IMR-90 (cell line): ENCODE measurements around the gene COL23A1. TPM values are rescaled to one million over a fixed set of nuclear protein-coding genes. Genes with fewer than 3 reads are reported as not detected.

Source experiments
- ATAC-seq: fragments of 200-7000 bp; cut with Tn5 transposase; 2 replicates; pipeline ENCODE4 v1.9.1; 2020; ENCODE audit warnings: low read depth, mild to moderate bottlenecking, moderate library complexity
- BruUV-seq: library from RNA; stranded (reverse); fragments of 400-500 nt; replicated peaks from 2 replicates; lab custom pipeline; 2021; lab: Mats Ljungman, UMichigan
- CTCF ChIA-PET: fragments of 300-600 bp; formaldehyde crosslinking; extraction: SDS; loops from one replicate; lab custom pipeline; 2021; ENCODE audit warnings: antibody characterized with exemption; lab: Yijun Ruan, JAX
- POLR2A ChIA-PET: fragments of 300-600 bp; sonication (Branson Sonifier 250); formaldehyde crosslinking; loops from one replicate; lab custom pipeline; 2022; ENCODE audit warnings: antibody characterized with exemption; ENCODE audit not compliant: unreplicated experiment; lab: Charles Lee
- DNase-seq: peaks from one replicate; pipeline ENCODE4 v3.0.0; 2013
- H2AFZ ChIP-seq: replicated peaks from 2 replicates; pipeline ENCODE3; 2013; ENCODE audit warnings: low read length, mild to moderate bottlenecking; ENCODE audit not compliant: poor library complexity
- H2AK5ac ChIP-seq: 2 replicates; pipeline ENCODE4 v1.6.1; 2013; ENCODE audit warnings: low read depth, low read length, inconsistent platforms
- H2AK9ac ChIP-seq: replicated peaks from 2 replicates; pipeline ENCODE3; 2013; ENCODE audit warnings: mild to moderate bottlenecking, low read depth, low read length, moderate library complexity; ENCODE audit not compliant: poor library complexity
- H2BK120ac ChIP-seq: 2 replicates; pipeline ENCODE4 v1.6.1; 2013; ENCODE audit warnings: low read depth, low read length, inconsistent platforms
- H2BK15ac ChIP-seq: 3 replicates; pipeline ENCODE4 v1.6.1; 2013; ENCODE audit warnings: low read depth, low read length, inconsistent platforms
- H2BK20ac ChIP-seq: 2 replicates; pipeline ENCODE4 v1.6.1; 2013; ENCODE audit warnings: low read depth, mild to moderate bottlenecking, inconsistent platforms, low read length, moderate library complexity
- H2BK5ac ChIP-seq: 2 replicates; pipeline ENCODE4 v1.6.1; 2013; ENCODE audit warnings: mild to moderate bottlenecking, low read depth, low read length, inconsistent platforms; ENCODE audit not compliant: poor library complexity, severe bottlenecking
- H3K14ac ChIP-seq: replicated peaks from 2 replicates; pipeline ENCODE4 v1.6.1; 2013; ENCODE audit warnings: low read depth, low read length, inconsistent platforms
- H3K18ac ChIP-seq: 2 replicates; pipeline ENCODE4 v1.6.1; 2013; ENCODE audit warnings: low read depth, low read length, control low read depth
- H3K23ac ChIP-seq: 2 replicates; pipeline ENCODE4 v1.6.1; 2013; ENCODE audit warnings: low read depth, low read length, inconsistent platforms
- H3K27ac ChIP-seq: 2 replicates; pipeline ENCODE4 v1.5.1; 2013; ENCODE audit warnings: mild to moderate bottlenecking, control low read depth, low read length; ENCODE audit not compliant: insufficient read depth
- H3K27me3 ChIP-seq: 2 replicates; pipeline ENCODE4 v1.6.1; 2013; ENCODE audit warnings: low read length; ENCODE audit not compliant: control insufficient read depth, insufficient read depth
- H3K36me3 ChIP-seq: 2 replicates; pipeline ENCODE4 v1.6.1; 2013; ENCODE audit warnings: low read length, mixed read lengths; ENCODE audit not compliant: control insufficient read depth, insufficient read depth
- H3K4ac ChIP-seq: 2 replicates; pipeline ENCODE4 v1.6.1; 2013; ENCODE audit warnings: low read depth, low read length, inconsistent platforms
- H3K4me1 ChIP-seq: 2 replicates; pipeline ENCODE4 v1.6.1; 2013; ENCODE audit warnings: low read length, mixed read lengths; ENCODE audit not compliant: control insufficient read depth, insufficient read depth
- H3K4me2 ChIP-seq: 2 replicates; pipeline ENCODE4 v1.6.1; 2013; ENCODE audit warnings: low read depth, mild to moderate bottlenecking, control low read depth, low read length, moderate library complexity
- H3K4me3 ChIP-seq: 2 replicates; pipeline ENCODE4 v1.5.1; 2013; ENCODE audit warnings: low read depth, mild to moderate bottlenecking, control low read depth, low read length, moderate library complexity; ENCODE audit not compliant: insufficient read depth
- H3K56ac ChIP-seq: 2 replicates; pipeline ENCODE4 v1.6.1; 2013; ENCODE audit warnings: low read length, inconsistent platforms; ENCODE audit not compliant: insufficient read depth; ENCODE audit errors: extremely low read depth
- H3K79me1 ChIP-seq, 2 experiments: 2 replicates each; pipeline ENCODE4 v1.6.1; 2013; ENCODE audit warnings: low read length in 2 of 2, inconsistent platforms in 1 of 2, low read depth in 1 of 2
- H3K9ac ChIP-seq: 2 replicates; pipeline ENCODE4 v1.6.1; 2013; ENCODE audit warnings: low read depth, low read length, control low read depth
- H3K9me1 ChIP-seq: 2 replicates; pipeline ENCODE4 v1.6.1; 2013; ENCODE audit warnings: low read length, inconsistent platforms; ENCODE audit not compliant: insufficient read depth
- H3K9me3 ChIP-seq: 2 replicates; pipeline ENCODE4 v1.6.1; 2013; ENCODE audit warnings: low read length; ENCODE audit not compliant: control insufficient read depth, insufficient read depth
- H4K20me1 ChIP-seq: 2 replicates; pipeline ENCODE4 v1.6.1; 2013; ENCODE audit warnings: low read length, inconsistent platforms; ENCODE audit not compliant: insufficient read depth
- H4K5ac ChIP-seq: 2 replicates; pipeline ENCODE4 v1.6.1; 2013; ENCODE audit warnings: mild to moderate bottlenecking, low read depth, low read length, control low read depth
- H4K8ac ChIP-seq, 2 experiments: 2 replicates each; pipeline ENCODE4 v1.6.1; 2013; ENCODE audit warnings: low read depth in 2 of 2, low read length in 2 of 2, control low read depth in 1 of 2, inconsistent platforms in 1 of 2
- H4K91ac ChIP-seq: 2 replicates; pipeline ENCODE4 v1.6.1; 2013; ENCODE audit warnings: low read depth, low read length, inconsistent platforms; ENCODE audit not compliant: insufficient read depth
- BHLHE40 ChIP-seq: fragments of 150-350 bp; IDR thresholded peaks from 2 replicates; pipeline ENCODE4 v1.6.1; 2016; ENCODE audit warnings: mild to moderate bottlenecking, low read depth, low read length
- CHD1 ChIP-seq: IDR thresholded peaks from 2 replicates; pipeline ENCODE4 v1.6.1; 2012; ENCODE audit warnings: low read depth, low read length, improper control_type of control experiment
- NFE2L2 ChIP-seq: fragments of 150-350 bp; IDR thresholded peaks from 2 replicates; pipeline ENCODE4 v1.6.1; 2016; ENCODE audit warnings: low read depth, mild to moderate bottlenecking, low read length
- POLR2A ChIP-seq: IDR thresholded peaks from 2 replicates; pipeline ENCODE4 v1.6.1; 2012; ENCODE audit warnings: mild to moderate bottlenecking, low read depth, low read length
- RAD21 ChIP-seq: IDR thresholded peaks from 2 replicates; pipeline ENCODE4 v1.6.1; 2012; ENCODE audit warnings: low read length, improper control_type of control experiment
- RCOR1 ChIP-seq: IDR thresholded peaks from 2 replicates; pipeline ENCODE4 v1.6.1; 2012; ENCODE audit warnings: mild to moderate bottlenecking, low read length, improper control_type of control experiment; ENCODE audit not compliant: insufficient replicate concordance
- RFX5 ChIP-seq: IDR thresholded peaks from 2 replicates; pipeline ENCODE4 v1.8.0; 2012; ENCODE audit warnings: low read depth, mild to moderate bottlenecking, low read length, moderate library complexity
- WGBS, 2 experiments: methylation state at CpG; one replicate each; pipeline versions ENCODE4 v1.1.5 to v1.1.7; 2013; ENCODE audit warnings: missing lambda C conversion rate in 2 of 2; ENCODE audit not compliant: insufficient read length in 1 of 2; ENCODE audit errors: extremely low coverage in 2 of 2; 5-methylcytosine and 5-hydroxymethylcytosine counted together
- dilution Hi-C: fragments of 300-500 bp; cut with HindIII; formaldehyde crosslinking; loops from one replicate; pipeline ENCODE4 v1.14.3; 2018; ENCODE audit warnings: low sequenced_read_pairs; ENCODE audit not compliant: unreplicated experiment
- in situ Hi-C: fragments of 300-500 bp; cut with MboI; formaldehyde crosslinking; loops from 3 replicates; pipeline ENCODE4 v1.14.3; 2019; ENCODE audit warnings: low sequenced_read_pairs, inconsistent platforms, mixed read lengths
- intact Hi-C: fragments of 100-400 bp; cut with micrococcal nuclease; formaldehyde crosslinking; loops from 2 replicates; pipeline ENCODE4 v1.10.0; 2022
- polyA plus RNA-seq, 3 experiments: library from polyadenylated mRNA; depleted of rRNA; stranded (reverse); fragments of >200 nt; gene quantifications; 2 replicates each; pipeline ENCODE4 v1.2.3, GENCODE V29; 2012; ENCODE audit warnings: low replicate concordance in 1 of 3
- total RNA-seq: library from RNA; depleted of rRNA; stranded (reverse); fragments of >200 nt; gene quantifications from 2 replicates; pipeline ENCODE4 v1.2.3, GENCODE V29; 2012
- TF ChIP-seq, protein P1 (sequence below): fragments of 150-350 bp; IDR thresholded peaks from 2 replicates; pipeline ENCODE4 v1.6.1; 2017; ENCODE audit warnings: mild to moderate bottlenecking, antibody characterized with exemption, low read length, low read depth
- TF ChIP-seq, protein P2 (sequence below): conservative IDR thresholded peaks from 2 replicates; pipeline ENCODE4 v1.5.1; 2012; ENCODE audit warnings: mild to moderate bottlenecking, low read depth, low read length, improper control_type of control experiment
- TF ChIP-seq, protein P3 (sequence below): fragments of 150-350 bp; IDR thresholded peaks from 2 replicates; pipeline ENCODE4 v1.6.1; 2016; ENCODE audit warnings: low read depth, mild to moderate bottlenecking, low read length, moderate library complexity, borderline replicate concordance

Gene COL23A1
- total and polyA plus RNA-seq, 2 of the 4 experiments (the other 2 are of a cell fraction), result not detected

DNA sequence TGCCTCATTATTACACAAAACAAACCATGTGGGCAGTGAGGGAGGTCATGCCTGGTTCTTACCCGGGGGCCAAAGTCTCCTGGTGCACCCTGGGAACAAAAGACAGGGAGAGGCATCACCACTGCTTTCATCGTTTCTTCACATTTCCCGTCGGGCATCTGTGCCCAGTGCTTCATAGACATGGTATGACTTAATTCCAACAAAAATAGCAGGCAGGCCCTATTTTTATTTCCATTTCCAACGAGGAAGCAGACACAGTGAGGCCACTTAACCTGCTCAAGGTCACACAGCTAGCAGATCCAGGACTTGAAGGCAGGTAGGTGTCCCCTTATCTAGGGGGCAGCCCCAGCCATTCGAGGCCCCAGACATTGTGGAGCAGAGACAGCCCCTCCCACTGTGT, 322.9 kb downstream of the COL23A1 start:
- H3K9me1 ChIP-seq, result no peaks in the 10 kb centered on the region
- intact Hi-C loops (no loop called here), dilution Hi-C loops (no loop called here), in situ Hi-C loops (no loop called here)
- WGBS, 2 experiments, result no CpG with 5 or more reads among the region's 6 CpGs
- BruUV-seq, result no TSS peak
- no peak overlapping the region for H2BK20ac ChIP-seq
- no peak overlapping the region for H3K4me3 ChIP-seq
- H2BK120ac ChIP-seq, result no peak overlapping the region
- no peaks in the 10 kb centered on the region for H3K27me3 ChIP-seq
- H3K9ac ChIP-seq, result no peak overlapping the region
- H3K36me3 ChIP-seq, result no peaks in the 10 kb centered on the region
- no peak overlapping the region for H3K23ac ChIP-seq
- DNase-seq (no peak), ATAC-seq (no peak)
- no peak overlapping the region for H4K5ac ChIP-seq
- H2AFZ ChIP-seq, result no peak overlapping the region
- H3K79me1 ChIP-seq, result no peaks in the 10 kb centered on the region
- H4K91ac ChIP-seq, result no peak overlapping the region
- H4K20me1 ChIP-seq, result no peaks in the 10 kb centered on the region
- no peak overlapping the region for H3K4ac ChIP-seq
- no peak overlapping the region for H2AK9ac ChIP-seq
- H4K8ac ChIP-seq, result no peak overlapping the region
- H2AK5ac ChIP-seq, result no peak overlapping the region
- H3K9me3 ChIP-seq, result no peaks in the 10 kb centered on the region
- no peak overlapping the region for H2BK5ac ChIP-seq
- H2BK15ac ChIP-seq, result no peak overlapping the region
- ChIA-PET CTCF (no interaction called here), POLR2A (no interaction called here)
- no peaks in the 10 kb centered on the region for H3K4me1 ChIP-seq
- H3K27ac ChIP-seq, result no peak overlapping the region
- H3K14ac ChIP-seq, result no peak overlapping the region
- H3K56ac ChIP-seq, result no peak overlapping the region
- no peak overlapping the region for H3K18ac ChIP-seq
- TF ChIP-seq, protein P1, sequence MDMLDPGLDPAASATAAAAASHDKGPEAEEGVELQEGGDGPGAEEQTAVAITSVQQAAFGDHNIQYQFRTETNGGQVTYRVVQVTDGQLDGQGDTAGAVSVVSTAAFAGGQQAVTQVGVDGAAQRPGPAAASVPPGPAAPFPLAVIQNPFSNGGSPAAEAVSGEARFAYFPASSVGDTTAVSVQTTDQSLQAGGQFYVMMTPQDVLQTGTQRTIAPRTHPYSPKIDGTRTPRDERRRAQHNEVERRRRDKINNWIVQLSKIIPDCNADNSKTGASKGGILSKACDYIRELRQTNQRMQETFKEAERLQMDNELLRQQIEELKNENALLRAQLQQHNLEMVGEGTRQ, result no peak
- TF ChIP-seq CHD1 (no peak), RAD21 (no peak), RFX5 (no peak), RCOR1 (no peak), BHLHE40 (no peak), NFE2L2 (no peak), POLR2A (no peak)
- TF ChIP-seq, protein P2, sequence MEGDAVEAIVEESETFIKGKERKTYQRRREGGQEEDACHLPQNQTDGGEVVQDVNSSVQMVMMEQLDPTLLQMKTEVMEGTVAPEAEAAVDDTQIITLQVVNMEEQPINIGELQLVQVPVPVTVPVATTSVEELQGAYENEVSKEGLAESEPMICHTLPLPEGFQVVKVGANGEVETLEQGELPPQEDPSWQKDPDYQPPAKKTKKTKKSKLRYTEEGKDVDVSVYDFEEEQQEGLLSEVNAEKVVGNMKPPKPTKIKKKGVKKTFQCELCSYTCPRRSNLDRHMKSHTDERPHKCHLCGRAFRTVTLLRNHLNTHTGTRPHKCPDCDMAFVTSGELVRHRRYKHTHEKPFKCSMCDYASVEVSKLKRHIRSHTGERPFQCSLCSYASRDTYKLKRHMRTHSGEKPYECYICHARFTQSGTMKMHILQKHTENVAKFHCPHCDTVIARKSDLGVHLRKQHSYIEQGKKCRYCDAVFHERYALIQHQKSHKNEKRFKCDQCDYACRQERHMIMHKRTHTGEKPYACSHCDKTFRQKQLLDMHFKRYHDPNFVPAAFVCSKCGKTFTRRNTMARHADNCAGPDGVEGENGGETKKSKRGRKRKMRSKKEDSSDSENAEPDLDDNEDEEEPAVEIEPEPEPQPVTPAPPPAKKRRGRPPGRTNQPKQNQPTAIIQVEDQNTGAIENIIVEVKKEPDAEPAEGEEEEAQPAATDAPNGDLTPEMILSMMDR, result no peak
- TF ChIP-seq, protein P3, sequence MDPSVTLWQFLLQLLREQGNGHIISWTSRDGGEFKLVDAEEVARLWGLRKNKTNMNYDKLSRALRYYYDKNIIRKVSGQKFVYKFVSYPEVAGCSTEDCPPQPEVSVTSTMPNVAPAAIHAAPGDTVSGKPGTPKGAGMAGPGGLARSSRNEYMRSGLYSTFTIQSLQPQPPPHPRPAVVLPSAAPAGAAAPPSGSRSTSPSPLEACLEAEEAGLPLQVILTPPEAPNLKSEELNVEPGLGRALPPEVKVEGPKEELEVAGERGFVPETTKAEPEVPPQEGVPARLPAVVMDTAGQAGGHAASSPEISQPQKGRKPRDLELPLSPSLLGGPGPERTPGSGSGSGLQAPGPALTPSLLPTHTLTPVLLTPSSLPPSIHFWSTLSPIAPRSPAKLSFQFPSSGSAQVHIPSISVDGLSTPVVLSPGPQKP, result no peak
- H3K4me2 ChIP-seq, result no peak overlapping the region
